ENCODE results near the gene SCTR. TPM values are rescaled to one million over a fixed set of nuclear protein-coding genes. Genes with fewer than 3 reads are reported as not detected.
A peak's percentile ranks its signal among the peaks of the same experiment; 100 is the strongest.

The SCTR gene
- total RNA-seq, 1 experiment from 2014 or later: not detected

GRCh38 chr2:119517433-119517832 lies 6.8 kb downstream of the SCTR start:
- TF ChIP-seq EZH2 (IDR thresholded peaks at IDR 0.05; ENCODE audit: low read depth) (no peak), CTCF (conservative IDR thresholded peaks at IDR 0.05) (peak; percentile 84)
- no peaks in the 10 kb centered on the region for H3K9me3 ChIP-seq (ENCODE audit: insufficient read depth, low read depth)
- ChIA-PET POLR2A (ENCODE audit: unreplicated experiment) (no interaction called here), CTCF (no interaction called here)
- intact Hi-C loops (cut with micrococcal nuclease; ENCODE audit: unreplicated experiment): no loop called here
- BruUV-seq (replicated peaks): no TSS peak
- no peak overlapping the region for H3K27ac ChIP-seq
- no peaks in the 10 kb centered on the region for H3K79me2 ChIP-seq (ENCODE audit: low read depth)
- H3K4me1 ChIP-seq (replicated peaks; ENCODE audit: insufficient read depth): no peaks in the 10 kb centered on the region
- peaks cover 23% of the 10 kb centered on the region; the same call in 1 of the 2 replicates for H3K27me3 ChIP-seq (ENCODE audit: insufficient read depth, low read depth)
- no peaks in the 10 kb centered on the region for H4K20me1 ChIP-seq (ENCODE audit: insufficient read depth)
- H3K9me2 ChIP-seq (ENCODE audit: insufficient read depth): no peaks in the 10 kb centered on the region
- H3K4me2 ChIP-seq: no peak overlapping the region
- DNase-seq: peak in 1 of 2 experiments; percentile 32
- H2AFZ ChIP-seq: no peak overlapping the region
- no peaks in the 10 kb centered on the region for H3K36me3 ChIP-seq (ENCODE audit: low read depth)
- H3F3A ChIP-seq (ENCODE audit: insufficient read depth, low read depth): no peaks in the 10 kb centered on the region
- no peak overlapping the region for H3K4me3 ChIP-seq

- no peaks in the 10 kb centered on the region for H3K36me3 ChIP-seq (ENCODE audit: low read depth)
- H3K27ac ChIP-seq: no peak overlapping the region
- no peak overlapping the region for H2AFZ ChIP-seq
- BruUV-seq (replicated peaks): no TSS peak
- POLR2A ChIA-PET (ENCODE audit: unreplicated experiment): no interaction called here
- H3K9me3 ChIP-seq (ENCODE audit: insufficient read depth, low read depth): no peaks in the 10 kb centered on the region
- no peaks in the 10 kb centered on the region for H3F3A ChIP-seq (ENCODE audit: insufficient read depth, low read depth)
- H3K27me3 ChIP-seq (ENCODE audit: insufficient read depth, low read depth): peaks cover 20% of the 10 kb centered on the region; the same call in 1 of the 2 replicates
- TF ChIP-seq CTCF (conservative IDR thresholded peaks at IDR 0.05) (no peak), EZH2 (IDR thresholded peaks at IDR 0.05; ENCODE audit: low read depth) (no peak)
- no peaks in the 10 kb centered on the region for H3K4me1 ChIP-seq (replicated peaks; ENCODE audit: insufficient read depth)
- CTCF ChIA-PET: interaction anchor here (0.7 kb wide), 1 partner anchor 286 kb away, joined by 13 read pairs; no protein-coding TSS in a partner anchor
- intact Hi-C loops (cut with micrococcal nuclease; ENCODE audit: unreplicated experiment): no loop called here
- H3K4me3 ChIP-seq: no peak overlapping the region
- no peaks in the 10 kb centered on the region for H4K20me1 ChIP-seq (ENCODE audit: insufficient read depth)
- no peaks in the 10 kb centered on the region for H3K79me2 ChIP-seq (ENCODE audit: low read depth)
- H3K4me2 ChIP-seq: no peak overlapping the region
- no peak for DNase-seq
- no peaks in the 10 kb centered on the region for H3K9me2 ChIP-seq (ENCODE audit: insufficient read depth)
Measured at GRCh38 chr2:119516121-119516520, 8.2 kb downstream of the SCTR start.

- Histone ChIP-seq H3K4me1 (replicated peaks; ENCODE audit: insufficient read depth) (no peaks in the 10 kb centered on the region), H4K20me1 (ENCODE audit: insufficient read depth) (no peaks in the 10 kb centered on the region), H3K9me2 (ENCODE audit: insufficient read depth) (no peaks in the 10 kb centered on the region), H3K4me3 (no peak overlapping the region), H2AFZ (no peak overlapping the region), H3F3A (ENCODE audit: insufficient read depth, low read depth) (no peaks in the 10 kb centered on the region), H3K79me2 (ENCODE audit: low read depth) (no peaks in the 10 kb centered on the region), H3K27ac (no peak overlapping the region), H3K27me3 (ENCODE audit: insufficient read depth, low read depth) (peaks cover 32% of the 10 kb centered on the region), H3K36me3 (ENCODE audit: low read depth) (no peaks in the 10 kb centered on the region), H3K4me2 (no peak overlapping the region), H3K9me3 (ENCODE audit: insufficient read depth, low read depth) (no peaks in the 10 kb centered on the region)
- CTCF ChIA-PET: no interaction called here
- intact Hi-C loops (cut with micrococcal nuclease; ENCODE audit: unreplicated experiment): no loop called here
- no TSS peak for BruUV-seq (replicated peaks)
- no peak for DNase-seq
- TF ChIP-seq EZH2 (IDR thresholded peaks at IDR 0.05; ENCODE audit: low read depth): no peak
- no peak for TF ChIP-seq CTCF (conservative IDR thresholded peaks at IDR 0.05)
- POLR2A ChIA-PET (ENCODE audit: unreplicated experiment): no interaction called here
Measured at GRCh38 chr2:119513832-119514231, 10.5 kb downstream of the SCTR start.

All from PC-9 (cell line).